GM12875 (cell line): ENCODE measurements around the gene ATP10B.

ENCODE experiments used
- H3K4me3 ChIP-seq: one replicate; pipeline ENCODE4 v1.5.1; 2011; ENCODE audit warnings: low read depth, low read length, control low read depth
- CTCF ChIP-seq: IDR thresholded peaks from 2 replicates; pipeline ENCODE4 v1.5.1; 2011; ENCODE audit warnings: low read depth, mild to moderate bottlenecking, control low read depth, inconsistent platforms, low read length, moderate library complexity, borderline replicate concordance; ENCODE audit not compliant: insufficient read depth

ATP10B gene

GRCh38 chr5:160750938-160751657 is 100.9 kb downstream of the ATP10B start:
- TF ChIP-seq CTCF = no peak
- no peak overlapping the region for H3K4me3 ChIP-seq

- TF ChIP-seq CTCF = no peak
- no peak overlapping the region for H3K4me3 ChIP-seq
Measured at GRCh38 chr5:160749682-160750081, 102.3 kb downstream of the ATP10B start.

- no peak for TF ChIP-seq CTCF
- no peak overlapping the region for H3K4me3 ChIP-seq
Measured at GRCh38 chr5:160749026-160749425, 103.0 kb downstream of the ATP10B start.

GRCh38 chr5:160747987-160748386 is 104.0 kb downstream of the ATP10B start:
- no peak overlapping the region for H3K4me3 ChIP-seq
- no peak for TF ChIP-seq CTCF

- H3K4me3 ChIP-seq = no peak overlapping the region
Measured at GRCh38 chr5:160747559-160747958, 104.5 kb downstream of the ATP10B start.

GRCh38 chr5:160744268-160745101 is 107.5 kb downstream of the ATP10B start:
- no peak overlapping the region for H3K4me3 ChIP-seq
- TF ChIP-seq CTCF = no peak

More at GRCh38 chr5:160747559-160747958, 104.5 kb downstream of the ATP10B start:
- TF ChIP-seq CTCF = no peak

- no peak overlapping the region for H3K4me3 ChIP-seq
- no peak for TF ChIP-seq CTCF
Measured at GRCh38 chr5:160743027-160743426, 109.0 kb downstream of the ATP10B start.
